MG63 (cell line): ENCODE data around the gene HOOK2. TPM values are rescaled to one million over a fixed set of nuclear protein-coding genes. Genes with fewer than 3 reads are reported as not detected.
"Not testable (repeated sequence)": the region's sequence is repeated elsewhere in the genome, so short reads cannot be mapped to it uniquely, and the experiment has no call there.

ENCODE experiments used
- DNase-seq: peaks from one replicate; pipeline ENCODE4 v3.0.0-alpha.2; 2020
- H3K27me3 ChIP-seq: fragments of 250-450 bp; sonication (Bioruptor Pico); 2 replicates; pipeline ENCODE4 v1.5.1; 2020; ENCODE audit warnings: mild to moderate bottlenecking, moderate library complexity
- H3K36me3 ChIP-seq: fragments of 250-450 bp; sonication (Bioruptor Pico); 2 replicates; pipeline ENCODE4 v1.5.1; 2020; ENCODE audit warnings: mild to moderate bottlenecking, moderate library complexity
- H3K4me3 ChIP-seq: fragments of 250-450 bp; sonication (Bioruptor Pico); 2 replicates; pipeline ENCODE4 v1.5.1; 2020; ENCODE audit warnings: mild to moderate bottlenecking, moderate library complexity
- H3K9me3 ChIP-seq: fragments of 250-450 bp; sonication (Bioruptor Pico); 2 replicates; pipeline ENCODE4 v1.5.1; 2020; ENCODE audit warnings: mild to moderate bottlenecking, moderate library complexity
- total RNA-seq: library from RNA; depleted of rRNA; stranded (reverse); fragments of >200 nt; shearing (Covaris generic); gene quantifications from 2 replicates; pipeline ENCODE4 v1.2.3, GENCODE V29; 2014; ENCODE audit warnings: low replicate concordance; rRNA removed

The HOOK2 gene, protein sequence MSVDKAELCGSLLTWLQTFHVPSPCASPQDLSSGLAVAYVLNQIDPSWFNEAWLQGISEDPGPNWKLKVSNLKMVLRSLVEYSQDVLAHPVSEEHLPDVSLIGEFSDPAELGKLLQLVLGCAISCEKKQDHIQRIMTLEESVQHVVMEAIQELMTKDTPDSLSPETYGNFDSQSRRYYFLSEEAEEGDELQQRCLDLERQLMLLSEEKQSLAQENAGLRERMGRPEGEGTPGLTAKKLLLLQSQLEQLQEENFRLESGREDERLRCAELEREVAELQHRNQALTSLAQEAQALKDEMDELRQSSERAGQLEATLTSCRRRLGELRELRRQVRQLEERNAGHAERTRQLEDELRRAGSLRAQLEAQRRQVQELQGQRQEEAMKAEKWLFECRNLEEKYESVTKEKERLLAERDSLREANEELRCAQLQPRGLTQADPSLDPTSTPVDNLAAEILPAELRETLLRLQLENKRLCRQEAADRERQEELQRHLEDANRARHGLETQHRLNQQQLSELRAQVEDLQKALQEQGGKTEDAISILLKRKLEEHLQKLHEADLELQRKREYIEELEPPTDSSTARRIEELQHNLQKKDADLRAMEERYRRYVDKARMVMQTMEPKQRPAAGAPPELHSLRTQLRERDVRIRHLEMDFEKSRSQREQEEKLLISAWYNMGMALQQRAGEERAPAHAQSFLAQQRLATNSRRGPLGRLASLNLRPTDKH
- 23.1 and 48.2 TPM in 2 replicates for total RNA-seq

DNA sequence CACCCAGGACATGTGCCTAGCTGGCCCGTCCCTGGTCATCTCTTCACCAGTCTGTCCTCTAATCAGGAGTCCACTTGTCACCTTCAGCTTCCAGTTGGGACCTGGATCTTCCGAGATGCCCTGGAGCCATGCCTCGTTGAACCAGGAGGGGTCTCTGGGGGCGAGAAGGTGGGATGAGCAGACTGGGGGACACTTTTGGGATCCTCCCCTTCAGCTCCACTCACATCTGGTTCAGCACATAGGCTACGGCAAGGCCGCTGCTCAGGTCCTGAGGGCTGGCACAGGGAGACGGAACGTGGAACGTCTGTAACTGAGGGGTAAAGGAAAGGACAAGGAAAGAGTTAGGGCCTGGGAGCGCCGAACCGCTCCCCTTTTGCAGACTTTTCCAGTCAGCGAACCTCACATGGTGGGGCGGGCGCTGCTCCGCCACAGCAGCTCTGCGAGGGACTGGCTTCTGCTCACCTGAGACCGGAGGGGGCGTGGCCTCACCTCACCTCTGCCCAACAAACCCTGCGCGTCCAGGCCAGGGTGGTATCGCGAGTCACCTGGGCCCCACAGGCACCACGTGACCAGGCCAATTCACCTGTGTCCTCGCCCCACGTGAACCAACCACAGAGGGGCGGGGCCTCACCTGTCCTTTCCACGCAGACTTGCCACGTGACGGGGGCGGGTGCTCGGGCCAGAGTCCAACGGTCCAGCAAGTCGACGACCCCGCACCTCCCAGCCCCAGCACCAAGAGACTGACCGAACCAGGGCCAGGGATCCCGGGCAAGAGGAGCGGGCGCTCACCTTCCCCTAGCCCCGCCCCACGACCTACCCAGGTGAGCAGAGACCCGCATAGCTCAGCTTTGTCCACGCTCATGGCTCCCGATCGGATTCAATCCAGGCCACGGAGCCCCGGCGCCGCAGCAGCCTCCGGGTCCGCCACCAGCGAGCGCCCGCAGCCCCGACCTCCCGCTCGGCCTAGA is at the start of gene HOOK2:
Gene HOOK2 (minus strand): TSS at position 965 of the 968 bp plus-strand sequence. CDS start 103 bp downstream, at position 862.
- no peaks in the 10 kb centered on the region for H3K27me3 ChIP-seq
- no peaks in the 10 kb centered on the region for H3K9me3 ChIP-seq
- no peak for DNase-seq
- H3K4me3 ChIP-seq, result peak within 1 kb of the TSS; percentile 63
- H3K36me3 ChIP-seq, result peaks cover 21% of the 10 kb centered on the region

DNA sequence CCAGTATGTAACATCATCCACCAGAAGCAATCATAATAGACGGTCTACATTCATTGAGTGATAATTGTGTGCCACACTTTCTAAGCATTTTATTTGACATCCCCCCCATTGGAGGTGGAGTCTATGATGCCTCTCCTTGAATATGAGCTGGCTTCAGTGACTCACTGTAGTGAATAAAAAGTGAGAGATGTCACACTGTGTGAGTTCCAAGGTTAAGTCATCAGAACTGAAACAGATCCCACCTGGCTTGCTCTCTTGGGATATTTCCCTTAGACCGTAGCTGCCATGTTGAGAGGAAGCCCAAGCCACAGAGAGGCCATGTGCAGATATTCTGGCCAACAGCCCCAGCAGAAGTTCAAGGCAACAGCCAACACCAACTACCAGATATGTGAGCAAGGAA is 46.4 kb upstream of the HOOK2 start:
- no peak overlapping the region for H3K4me3 ChIP-seq
- peaks cover 17% of the 10 kb centered on the region for H3K9me3 ChIP-seq
- peak; percentile 60 for DNase-seq
- no peaks in the 10 kb centered on the region for H3K27me3 ChIP-seq
- peaks cover 4% of the 10 kb centered on the region; the same call in 1 of the 2 replicates for H3K36me3 ChIP-seq

DNA sequence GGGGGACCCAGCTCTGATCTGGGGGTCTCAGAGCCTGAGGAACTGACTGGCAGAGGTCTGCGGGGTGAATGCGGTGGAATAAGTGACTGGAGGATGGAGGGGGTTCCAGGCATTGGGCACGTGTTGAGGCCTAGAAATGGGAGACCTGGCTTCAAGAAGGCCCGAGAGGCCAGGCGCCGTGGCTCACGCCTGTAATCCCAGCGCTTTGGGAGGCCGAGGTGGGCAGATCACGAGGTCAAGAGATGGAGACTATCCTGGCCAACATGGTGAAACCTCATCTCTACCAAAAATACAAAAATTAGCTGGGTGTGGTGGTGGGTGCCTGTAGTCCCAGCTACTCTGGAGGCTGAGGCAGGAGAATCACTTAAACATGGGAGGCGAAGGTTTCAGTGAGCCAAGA is 42.5 kb upstream of the HOOK2 start:
- H3K4me3 ChIP-seq, DNase-seq, H3K27me3 ChIP-seq: not testable (repeated sequence)
- Histone ChIP-seq H3K36me3 (peaks cover 31% of the 10 kb centered on the region), H3K9me3 (peaks cover 12% of the 10 kb centered on the region)

DNA sequence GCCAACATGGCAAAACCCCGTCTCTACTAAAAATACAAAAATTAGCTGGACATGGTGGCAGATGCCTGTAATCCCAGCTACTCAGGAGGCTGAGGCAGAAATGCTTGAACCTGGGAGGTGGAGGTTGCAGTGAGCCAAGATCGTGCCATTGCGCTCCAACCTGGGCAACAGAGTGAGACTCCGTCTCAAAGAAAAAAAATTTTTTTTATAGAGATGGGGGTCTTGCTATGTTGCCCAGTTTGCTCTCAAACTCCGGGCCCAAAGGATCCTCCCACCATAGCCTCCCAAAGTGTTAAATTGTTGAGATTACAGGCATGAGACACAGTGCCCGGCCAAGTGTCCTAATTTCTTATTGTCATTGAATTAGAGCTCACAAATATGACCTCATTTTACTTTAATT is 41.8 kb upstream of the HOOK2 start:
- H3K4me3 ChIP-seq, H3K9me3 ChIP-seq, DNase-seq, H3K27me3 ChIP-seq: not testable (repeated sequence)
- peaks cover 36% of the 10 kb centered on the region for H3K36me3 ChIP-seq

DNA sequence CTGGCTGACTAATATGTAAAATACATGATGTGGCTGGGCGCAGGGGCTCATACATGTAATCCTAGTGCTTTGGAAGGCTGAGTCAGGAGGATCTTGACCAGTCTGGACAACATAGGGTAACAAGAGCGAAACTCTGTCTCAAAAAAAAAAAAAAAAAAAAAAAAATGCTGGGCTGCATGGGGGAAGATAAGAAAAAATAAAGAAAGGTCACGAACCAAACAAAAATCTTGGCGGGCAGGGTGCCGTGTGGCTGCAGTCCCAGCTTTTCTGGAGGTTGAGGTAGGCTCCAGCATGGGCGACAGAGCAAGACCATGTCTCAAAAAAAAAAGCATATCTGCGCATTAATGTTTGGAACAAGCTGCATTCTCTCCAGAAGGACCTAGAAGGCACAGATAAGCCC is 39.7 kb upstream of the HOOK2 start:
- Histone ChIP-seq H3K4me3 (no peak overlapping the region), H3K9me3 (no peaks in the 10 kb centered on the region), H3K27me3 (no peaks in the 10 kb centered on the region), H3K36me3 (peaks cover 57% of the 10 kb centered on the region)
- DNase-seq, result no peak

DNA sequence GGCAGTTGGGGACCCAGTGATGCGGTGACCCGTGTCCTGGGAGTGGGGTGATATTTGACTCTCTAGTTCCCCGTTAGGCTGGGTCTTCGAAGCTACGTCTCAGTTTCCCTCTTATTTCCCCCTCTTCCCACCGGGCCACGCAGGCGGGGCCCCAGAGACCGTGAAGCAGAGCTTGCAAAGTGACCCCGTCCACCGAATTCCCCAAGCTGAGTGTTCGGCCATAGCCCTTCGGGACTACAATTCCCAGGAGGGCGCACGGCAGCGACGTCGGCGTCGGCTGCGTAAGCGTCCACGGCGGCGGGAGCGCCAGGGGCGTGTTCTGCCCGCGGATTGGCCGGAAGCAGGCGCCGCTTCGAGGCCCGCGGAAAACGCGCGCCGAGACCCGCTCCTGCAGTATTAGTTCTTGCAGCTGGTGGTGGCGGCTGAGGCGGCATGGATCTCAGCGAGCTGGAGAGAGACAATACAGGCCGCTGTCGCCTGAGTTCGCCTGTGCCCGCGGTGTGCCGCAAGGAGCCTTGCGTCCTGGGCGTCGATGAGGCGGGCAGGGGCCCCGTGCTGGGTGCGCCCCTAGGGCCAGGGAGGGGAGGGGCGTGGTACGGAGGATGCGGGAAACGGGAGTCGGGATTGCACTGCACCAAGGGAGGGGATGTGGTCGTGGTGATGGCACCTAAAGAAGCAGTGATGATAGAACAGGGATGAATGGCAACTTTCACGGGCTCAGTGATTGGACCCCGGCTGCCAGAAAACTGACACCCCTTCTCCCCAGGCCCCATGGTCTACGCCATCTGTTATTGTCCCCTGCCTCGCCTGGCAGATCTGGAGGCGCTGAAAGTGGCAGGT is 31.1 kb upstream of the HOOK2 start, which contains the start of gene RNASEH2A:
Gene RNASEH2A (plus strand): TSS at position 343 of the 840 bp plus-strand sequence. CDS start 90 bp downstream, at position 433.
- no peaks in the 10 kb centered on the region for H3K9me3 ChIP-seq
- DNase-seq, result peak; percentile 98
- peak within 1 kb of the TSS; percentile 82 for H3K4me3 ChIP-seq
- H3K27me3 ChIP-seq, result no peaks in the 10 kb centered on the region
- peaks cover 43% of the 10 kb centered on the region for H3K36me3 ChIP-seq

DNA sequence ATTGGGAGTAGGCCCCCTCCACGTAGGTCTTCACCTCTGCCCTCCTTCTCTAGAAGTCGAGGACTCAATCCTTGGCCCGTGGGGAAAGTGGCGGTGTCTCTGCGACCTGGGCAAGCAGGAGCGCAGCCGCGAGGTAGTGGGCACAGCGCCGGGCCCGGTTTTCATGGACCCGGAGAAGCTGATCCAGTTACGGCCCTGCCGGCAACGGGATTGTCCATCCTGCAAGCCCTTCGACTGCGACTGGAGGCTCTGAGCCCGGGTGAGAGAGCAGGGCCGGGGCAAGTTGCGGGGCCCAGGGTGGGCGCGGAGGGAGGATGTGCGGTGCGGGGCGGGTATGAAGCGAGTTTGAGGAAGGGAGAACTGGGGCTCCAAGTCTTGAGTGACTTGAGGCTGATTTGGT is 28.7 kb upstream of the HOOK2 start:
- Histone ChIP-seq H3K27me3 (no peaks in the 10 kb centered on the region), H3K36me3 (peaks cover 37% of the 10 kb centered on the region), H3K4me3 (no peak overlapping the region), H3K9me3 (no peaks in the 10 kb centered on the region)
- no peak for DNase-seq

DNA sequence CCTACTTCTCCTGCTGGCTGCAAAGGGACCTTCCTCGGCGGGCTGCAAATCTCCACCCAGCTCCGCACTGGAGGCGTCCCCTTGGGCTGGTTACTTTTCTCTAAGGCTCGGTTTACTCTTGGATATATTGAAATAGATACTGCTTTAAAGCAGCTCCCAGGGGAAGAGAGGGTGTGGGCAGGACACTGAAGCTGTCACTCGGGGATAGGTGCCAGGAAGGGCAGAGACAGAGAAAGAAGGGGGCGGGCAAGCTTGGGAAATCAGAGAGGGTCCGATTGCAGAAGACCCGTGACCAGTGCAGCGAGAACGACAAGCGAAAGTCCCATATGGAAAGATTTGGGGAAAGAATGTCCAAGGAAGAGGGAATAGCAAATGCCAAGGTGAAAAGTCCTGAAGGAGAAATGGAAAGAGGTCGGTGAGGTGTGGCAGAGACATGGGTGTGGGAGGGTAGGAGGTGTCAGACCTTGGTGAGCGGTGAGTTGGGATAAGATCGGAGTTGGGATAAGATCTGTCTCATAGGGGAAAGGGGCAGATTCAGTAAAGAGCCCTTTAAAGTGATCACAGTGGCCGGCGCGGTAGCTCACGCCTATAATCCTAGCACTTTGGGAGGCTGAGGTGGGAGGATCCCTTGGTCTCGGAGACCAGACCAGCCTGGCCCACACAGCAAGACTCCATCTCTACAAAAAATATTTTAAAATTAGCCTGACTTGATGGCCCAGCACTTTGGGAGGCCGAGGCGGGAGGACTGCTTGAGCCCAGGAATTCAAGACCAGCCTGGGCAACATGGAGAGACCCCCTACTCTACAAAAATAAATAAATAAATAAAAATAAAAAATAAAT is 27.1 kb upstream of the HOOK2 start:
- Histone ChIP-seq H3K4me3 (peak overlapping the region; percentile 68), H3K27me3 (no peaks in the 10 kb centered on the region), H3K36me3 (peaks cover 21% of the 10 kb centered on the region), H3K9me3 (no peaks in the 10 kb centered on the region)
- DNase-seq, result no peak

DNA sequence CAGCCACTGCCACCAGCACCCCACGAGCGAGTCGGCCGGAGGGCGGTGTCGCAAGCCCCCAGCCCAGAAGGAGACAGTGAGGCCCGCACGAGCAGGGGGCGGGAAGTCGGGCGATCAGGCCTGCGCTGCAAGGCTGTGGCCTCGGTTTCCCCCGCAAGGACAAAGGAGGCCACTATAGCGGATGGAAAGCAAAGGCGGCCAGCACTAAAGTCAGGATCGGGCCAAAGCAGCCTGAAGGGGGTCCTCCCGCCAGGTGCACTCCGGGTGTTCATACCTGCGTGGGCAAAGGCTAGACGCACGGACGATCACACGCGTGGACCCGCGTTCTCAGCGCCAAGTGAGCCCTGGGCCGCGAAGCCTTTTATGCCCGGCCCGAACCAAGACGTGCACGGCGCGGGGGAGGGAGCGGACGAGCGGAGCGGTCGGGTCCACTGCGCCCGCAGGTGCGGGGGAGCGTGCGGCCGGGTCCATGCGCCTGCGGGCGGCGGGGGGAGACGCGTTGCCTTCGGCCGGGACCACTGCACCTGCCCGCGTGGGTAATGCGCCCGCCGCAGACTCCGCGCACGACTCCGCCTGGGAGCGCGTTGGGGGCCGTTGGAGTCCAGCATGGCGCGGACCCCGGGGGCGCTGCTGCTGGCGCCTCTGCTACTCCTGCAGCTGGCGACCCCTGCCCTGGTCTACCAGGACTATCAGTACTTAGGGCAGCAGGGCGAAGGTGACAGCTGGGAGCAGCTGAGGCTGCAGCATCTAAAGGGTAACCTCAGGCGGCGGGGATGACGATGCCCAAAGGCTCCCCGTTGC is 26.3 kb upstream of the HOOK2 start, which contains the start of the genes PRDX2 and THSD8:
Gene PRDX2 (minus strand): TSS at position 335 of the 801 bp plus-strand sequence. CDS start 539 bp downstream, outside the sequence.
Gene THSD8 (plus strand): TSS at position 604 of the 801 bp plus-strand sequence. CDS start 3 bp downstream, at position 607.
- no peaks in the 10 kb centered on the region for H3K27me3 ChIP-seq
- peak; percentile 84 for DNase-seq

DNA sequence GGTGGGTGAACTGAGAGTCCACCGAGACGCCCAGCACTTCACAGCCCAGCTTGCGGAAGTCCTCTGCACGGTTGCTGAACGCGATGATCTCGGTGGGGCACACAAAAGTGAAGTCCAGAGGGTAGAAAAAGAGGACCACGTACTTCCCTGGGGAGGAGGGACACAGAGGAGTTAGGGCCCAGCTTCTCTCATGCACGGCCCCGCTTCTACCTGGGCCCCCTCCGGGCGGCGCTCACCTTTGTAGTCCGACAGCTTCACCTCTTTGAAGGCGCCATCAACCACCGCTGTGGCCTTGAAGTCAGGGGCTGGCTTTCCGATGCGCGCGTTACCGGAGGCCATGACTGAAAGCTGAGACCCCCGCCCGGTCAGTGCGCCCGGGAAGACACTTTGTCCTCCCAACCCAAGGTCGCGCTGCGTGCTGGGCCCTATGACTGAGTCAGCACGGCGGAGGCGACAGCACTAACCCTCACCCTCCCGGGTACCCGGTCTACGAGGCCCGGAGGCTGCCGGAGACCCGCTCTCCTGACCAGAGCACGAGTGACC is 25.6 kb upstream of the HOOK2 start:
- H3K9me3 ChIP-seq, result no peaks in the 10 kb centered on the region

More for the DNA sequence above, 26.3 kb upstream of the HOOK2 start, which contains the start of the genes PRDX2 and THSD8:
- H3K9me3 ChIP-seq, result no peaks in the 10 kb centered on the region
- H3K36me3 ChIP-seq, result peaks cover 18% of the 10 kb centered on the region
- H3K4me3 ChIP-seq, result peak within 1 kb of the TSS; percentile 68

DNA sequence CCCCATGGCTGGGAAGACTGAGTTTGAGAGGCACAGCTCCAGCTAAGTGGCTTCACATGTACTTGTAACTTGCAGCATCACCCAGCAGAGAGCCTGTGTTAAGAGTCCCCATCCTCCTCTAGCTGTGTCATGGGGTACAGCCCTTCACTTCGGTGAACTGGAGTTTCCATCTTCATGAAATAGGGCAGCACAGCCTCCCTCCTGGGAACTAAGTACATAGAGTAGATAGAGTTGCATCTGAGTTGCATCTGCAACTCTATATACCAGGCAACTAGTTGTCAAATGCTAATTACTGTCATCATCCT is 25.1 kb upstream of the HOOK2 start:
- DNase-seq, result no peak
- Histone ChIP-seq H3K27me3 (no peaks in the 10 kb centered on the region), H3K9me3 (no peaks in the 10 kb centered on the region), H3K36me3 (peaks cover 18% of the 10 kb centered on the region), H3K4me3 (peak overlapping the region; percentile 68; the same call in 1 of the 2 replicates)

More for the DNA sequence above, 25.6 kb upstream of the HOOK2 start:
- peak; percentile 25 for DNase-seq
- peaks cover 18% of the 10 kb centered on the region for H3K36me3 ChIP-seq
- H3K4me3 ChIP-seq, result peak overlapping the region; percentile 68
- H3K27me3 ChIP-seq, result no peaks in the 10 kb centered on the region

DNA sequence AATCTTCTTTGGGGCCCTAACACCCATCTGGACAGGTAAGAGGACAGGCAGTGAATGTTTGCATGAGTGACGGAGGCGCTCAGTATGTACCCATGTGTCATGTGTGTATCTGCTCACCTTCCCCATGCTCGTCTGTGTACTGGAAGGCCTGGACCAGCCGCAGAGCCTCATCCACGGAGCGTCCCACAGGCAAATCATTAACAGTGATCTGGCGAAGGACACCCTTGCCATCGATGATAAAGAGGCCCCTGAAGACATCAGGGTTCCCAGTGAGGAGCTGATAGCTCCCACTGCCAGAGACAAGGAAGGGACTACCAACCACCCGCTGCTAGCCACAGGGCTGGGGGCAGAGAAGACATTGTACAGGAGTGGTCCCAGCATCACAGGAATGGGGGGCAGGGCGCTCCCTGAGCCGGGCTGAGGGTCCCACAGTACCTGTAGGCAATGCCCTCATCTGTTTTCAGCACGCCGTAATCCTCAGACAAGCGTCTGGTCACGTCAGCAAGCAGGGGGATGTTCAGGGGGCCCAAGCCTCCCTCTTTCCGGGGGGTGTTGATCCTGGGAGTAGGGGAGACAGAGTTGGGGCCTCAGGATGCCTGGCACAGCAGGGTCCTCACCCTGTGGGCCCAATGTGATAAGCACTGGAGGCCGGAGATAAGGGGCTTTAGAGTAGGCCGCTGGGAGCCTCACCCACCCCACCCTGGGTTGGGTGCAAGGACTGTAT is 24.6 kb upstream of the HOOK2 start:
- H3K9me3 ChIP-seq, result no peaks in the 10 kb centered on the region
- no peak overlapping the region for H3K4me3 ChIP-seq
- H3K27me3 ChIP-seq, result no peaks in the 10 kb centered on the region
- peaks cover 18% of the 10 kb centered on the region for H3K36me3 ChIP-seq
- DNase-seq, result no peak

DNA sequence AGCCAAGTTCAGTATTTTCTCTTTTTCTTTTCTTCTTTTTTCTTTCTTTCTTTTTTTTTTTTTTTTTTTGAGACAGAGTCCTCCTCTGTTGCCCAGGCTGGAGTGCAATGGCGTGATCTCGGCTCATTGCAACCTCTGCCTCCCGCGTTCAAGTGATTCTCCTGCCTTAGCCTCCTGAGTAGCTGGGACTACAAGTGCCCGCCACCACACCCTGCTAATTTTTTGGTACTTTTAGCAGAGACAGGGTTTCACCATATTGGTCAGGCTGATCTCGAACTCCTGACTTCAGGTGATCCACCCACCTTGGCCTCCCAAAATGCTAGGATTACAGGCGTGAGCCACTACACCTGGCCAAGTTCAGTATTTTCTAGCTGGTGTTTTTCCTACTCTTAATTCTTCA is 22.3 kb upstream of the HOOK2 start:
- not testable (repeated sequence) for H3K27me3 ChIP-seq, DNase-seq, H3K9me3 ChIP-seq, H3K4me3 ChIP-seq
- peaks cover 25% of the 10 kb centered on the region for H3K36me3 ChIP-seq
